GM19324 (cell line): Measurements from ENCODE around the gene SLC16A8.
"Not testable (repeated sequence)": the region's sequence is repeated elsewhere in the genome, so short reads cannot be mapped to it uniquely, and the experiment has no call there.

Source experiments
- ATAC-seq: cut with Tn5 transposase; IDR thresholded peaks from one replicate; pipeline ENCODE4 v1.9.1; 2021; ENCODE audit warnings: mild to moderate bottlenecking, moderate library complexity; ENCODE audit not compliant: unreplicated experiment, low FRiP score

The SLC16A8 gene

GRCh38 chr22:38088629-38089473 lies 4.9 kb upstream of the SLC16A8 start:
- no peak for ATAC-seq

- no peak for ATAC-seq
These were observed 3.9 kb upstream of the SLC16A8 start for GRCh38 chr22:38087855-38088254.

DNA sequence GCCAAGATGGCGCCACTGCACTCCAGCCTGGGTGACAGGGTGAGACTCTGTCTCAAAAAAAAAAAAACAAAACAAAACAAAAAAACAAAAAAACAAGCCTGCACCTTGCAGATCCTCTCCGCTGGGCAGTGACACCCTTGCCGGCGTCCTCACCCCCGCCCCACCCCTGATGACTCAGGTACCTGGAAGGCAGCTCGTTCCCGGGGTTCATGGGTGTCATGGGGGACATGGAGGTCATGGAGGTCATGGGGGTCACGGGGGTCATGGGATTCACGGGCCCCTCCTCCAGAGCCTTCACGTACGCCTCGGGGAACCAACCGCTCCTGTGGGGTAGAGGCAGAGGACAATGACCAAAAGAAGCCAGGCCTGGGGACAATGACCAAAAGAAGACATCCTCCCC lies 3.0 kb upstream of the SLC16A8 start:
- no peak for ATAC-seq

DNA sequence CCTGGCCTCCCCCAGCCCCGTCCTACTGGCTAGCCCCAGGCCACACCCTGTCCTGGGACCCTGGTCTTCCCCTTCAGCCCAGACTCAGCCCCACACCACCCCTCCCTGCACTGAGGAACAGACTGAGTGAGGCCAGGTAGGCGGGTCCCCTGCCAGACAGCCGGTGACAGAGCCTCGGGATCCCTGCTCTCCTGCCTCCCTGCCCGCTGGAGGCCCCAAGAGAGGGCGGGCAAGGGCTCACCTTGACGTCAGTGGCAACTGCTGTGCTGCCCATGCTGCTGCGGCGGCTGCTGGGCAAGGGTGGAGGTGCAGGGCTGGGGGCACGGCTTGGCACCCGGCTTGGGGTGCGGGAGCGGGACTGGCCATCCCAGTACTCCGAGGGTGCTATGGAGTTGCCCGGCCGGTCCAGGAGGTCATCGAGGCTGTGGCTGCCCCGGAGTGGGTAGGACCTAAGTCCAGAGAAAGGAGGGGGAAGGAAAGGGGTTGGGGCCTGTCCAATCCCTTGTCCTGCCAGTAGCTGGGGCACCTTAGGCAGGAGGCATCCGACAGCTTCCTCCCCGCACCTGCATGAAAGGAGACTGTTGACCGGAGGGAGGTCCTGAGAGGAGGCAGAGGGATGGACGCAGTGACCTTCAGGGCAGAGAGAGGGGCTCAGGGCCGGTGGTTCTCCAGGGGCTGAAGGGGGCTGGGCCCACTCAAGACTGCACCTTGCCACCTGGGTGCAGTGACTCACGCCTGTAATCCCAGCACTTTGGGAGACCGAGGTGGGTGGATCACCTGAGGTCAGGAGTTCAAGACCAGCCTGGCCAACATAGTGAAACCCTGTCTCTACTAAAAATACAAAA lies 2.2 kb upstream of the SLC16A8 start:
- no peak for ATAC-seq

GRCh38 chr22:38085501-38085900 lies 1.5 kb upstream of the SLC16A8 start:
- no peak for ATAC-seq

DNA sequence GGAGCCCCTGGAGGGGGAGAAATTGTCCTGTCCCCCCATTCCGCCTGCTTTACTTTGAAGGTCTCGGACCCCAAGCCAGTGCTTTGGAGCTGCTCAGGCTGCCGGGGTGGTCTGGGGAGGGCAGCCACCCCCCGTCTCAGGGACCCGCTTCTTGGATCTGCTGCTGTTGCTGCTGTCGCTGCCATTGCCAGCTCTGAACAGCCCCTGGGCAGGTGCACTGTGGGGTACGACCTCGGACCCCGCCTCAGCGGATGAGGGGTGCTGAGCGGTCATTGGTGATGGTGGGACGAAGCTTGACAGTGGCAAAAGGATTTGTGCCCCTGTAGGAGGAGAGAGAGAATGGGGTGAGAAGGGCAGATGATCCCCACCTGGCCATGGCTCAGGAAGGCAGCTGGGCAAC lies 1.1 kb upstream of the SLC16A8 start:
- ATAC-seq: no peak

- ATAC-seq: no peak
These were observed 836 bp downstream of the SLC16A8 start for GRCh38 chr22:38082986-38083710.

DNA sequence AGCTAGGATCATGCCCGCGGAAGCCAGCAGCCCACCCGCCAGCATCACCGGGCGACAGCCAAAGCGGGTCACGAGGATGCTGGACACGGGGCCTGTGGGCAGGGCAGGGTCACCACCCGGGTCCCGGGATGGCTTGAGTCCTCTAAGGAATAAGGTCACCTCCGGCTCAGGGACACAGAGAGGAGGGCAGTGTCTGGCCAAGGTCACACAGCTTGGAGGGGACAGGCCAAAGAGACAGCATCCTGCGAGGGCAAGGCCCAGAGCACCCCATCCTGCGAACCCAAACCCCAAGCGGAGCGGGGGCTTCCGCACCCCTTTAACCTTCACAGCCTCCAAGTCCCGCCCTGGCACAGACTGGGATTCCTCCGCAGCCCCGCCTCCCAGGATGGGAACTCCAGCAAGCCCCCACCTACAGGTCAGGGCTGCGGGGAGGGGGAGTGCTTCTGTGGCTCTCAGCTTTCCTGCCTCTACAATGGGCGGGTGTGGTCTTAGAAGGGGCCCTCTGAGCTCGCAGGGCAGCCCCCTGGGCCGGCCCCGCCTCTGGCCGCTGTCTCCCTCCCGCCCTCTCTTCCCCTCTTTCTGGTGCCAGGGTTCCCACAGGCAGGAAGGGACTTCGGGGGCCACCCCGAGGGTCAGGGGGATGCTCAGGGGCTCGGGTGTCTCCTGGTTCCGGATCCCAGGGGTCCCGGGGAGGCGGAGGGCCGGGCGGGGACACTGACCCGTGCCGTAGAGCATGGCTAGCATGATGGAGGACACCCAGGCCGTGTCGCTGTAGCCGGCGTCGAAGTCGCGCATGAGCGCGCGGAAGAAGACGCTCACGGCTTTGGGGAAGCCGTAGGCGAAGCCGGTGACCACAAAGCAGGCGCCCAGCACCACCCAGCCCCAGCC lies 1.8 kb downstream of the SLC16A8 start:
- no peak for ATAC-seq

DNA sequence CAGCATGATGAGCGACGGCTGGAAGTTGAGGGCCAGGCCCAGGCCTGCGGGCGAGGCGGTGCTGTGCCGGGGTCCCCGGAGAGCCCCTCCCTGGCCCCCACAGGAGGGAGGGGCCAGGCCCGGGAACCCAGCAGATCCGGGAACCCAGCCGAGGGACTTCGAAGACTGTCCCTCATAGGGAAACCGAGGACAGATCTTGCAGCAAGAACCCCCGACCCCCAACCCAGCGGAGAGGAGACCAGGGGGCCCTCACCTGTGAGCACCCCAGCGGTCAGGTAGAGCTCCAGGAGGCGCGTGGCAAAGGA lies 2.4 kb downstream of the SLC16A8 start:
- ATAC-seq: no peak

DNA sequence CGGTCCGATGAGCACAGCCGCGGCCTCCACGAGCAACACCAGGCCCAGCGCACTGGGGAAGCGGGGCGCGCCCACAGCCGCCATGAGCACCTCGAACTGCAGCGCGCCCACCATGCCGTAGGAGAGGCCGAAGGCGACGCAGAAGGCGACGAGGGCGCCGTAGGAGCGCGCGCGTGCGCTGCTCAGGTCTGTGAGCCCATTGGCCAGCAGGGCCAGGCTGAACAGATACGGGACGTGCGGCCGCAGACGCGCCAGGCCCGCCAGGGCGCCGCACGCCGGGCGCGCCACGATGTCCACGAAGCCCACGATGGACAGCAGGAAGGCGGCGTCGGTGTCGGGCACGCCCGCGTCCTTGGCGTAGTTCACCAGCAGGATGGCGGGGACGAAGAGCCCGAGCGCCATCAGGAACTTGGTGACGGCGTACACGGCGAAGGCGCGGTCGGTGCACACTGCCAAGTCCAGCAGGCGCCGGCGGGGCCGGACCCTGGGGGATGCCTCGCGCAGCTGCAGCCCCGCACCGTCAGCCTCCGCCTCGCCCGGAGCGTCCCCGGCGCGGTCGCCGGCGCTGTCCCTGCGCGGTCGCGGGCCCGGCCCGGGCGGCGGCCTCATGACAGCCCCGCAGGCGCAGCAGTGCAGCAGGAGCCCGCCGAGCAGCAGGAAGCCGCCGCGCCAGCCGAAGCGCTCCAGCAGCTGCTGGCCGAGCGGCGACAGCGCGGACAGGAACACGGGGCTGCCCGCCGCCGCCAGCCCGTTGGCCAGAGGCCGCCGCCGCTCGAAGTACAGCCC lies 2.9 kb downstream of the SLC16A8 start:
- ATAC-seq: no peak

GRCh38 chr22:38080474-38080849 lies 3.5 kb downstream of the SLC16A8 start:
- no peak for ATAC-seq

GRCh38 chr22:38079804-38080203 lies 4.2 kb downstream of the SLC16A8 start:
- ATAC-seq: no peak

DNA sequence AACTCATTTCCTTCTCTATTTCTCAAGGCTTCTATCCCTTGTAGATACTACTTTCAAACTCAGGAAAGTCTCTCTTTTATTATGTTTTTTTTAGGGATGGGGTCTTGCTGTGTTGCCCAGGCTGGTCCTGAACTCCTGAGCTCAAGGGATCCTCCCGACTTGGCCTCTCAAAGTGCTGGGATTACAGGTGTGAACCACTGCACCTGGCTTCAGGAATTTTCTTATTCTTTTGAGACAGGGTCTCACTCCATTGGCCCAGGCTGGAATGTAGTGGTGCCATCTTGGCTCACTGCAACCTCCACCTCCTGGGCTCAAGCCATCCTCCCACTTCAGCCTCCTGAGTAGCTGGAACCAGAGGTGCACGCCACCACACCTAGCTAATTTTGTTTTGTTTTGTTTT lies 4.8 kb downstream of the SLC16A8 start:
- ATAC-seq: not testable (repeated sequence)

DNA sequence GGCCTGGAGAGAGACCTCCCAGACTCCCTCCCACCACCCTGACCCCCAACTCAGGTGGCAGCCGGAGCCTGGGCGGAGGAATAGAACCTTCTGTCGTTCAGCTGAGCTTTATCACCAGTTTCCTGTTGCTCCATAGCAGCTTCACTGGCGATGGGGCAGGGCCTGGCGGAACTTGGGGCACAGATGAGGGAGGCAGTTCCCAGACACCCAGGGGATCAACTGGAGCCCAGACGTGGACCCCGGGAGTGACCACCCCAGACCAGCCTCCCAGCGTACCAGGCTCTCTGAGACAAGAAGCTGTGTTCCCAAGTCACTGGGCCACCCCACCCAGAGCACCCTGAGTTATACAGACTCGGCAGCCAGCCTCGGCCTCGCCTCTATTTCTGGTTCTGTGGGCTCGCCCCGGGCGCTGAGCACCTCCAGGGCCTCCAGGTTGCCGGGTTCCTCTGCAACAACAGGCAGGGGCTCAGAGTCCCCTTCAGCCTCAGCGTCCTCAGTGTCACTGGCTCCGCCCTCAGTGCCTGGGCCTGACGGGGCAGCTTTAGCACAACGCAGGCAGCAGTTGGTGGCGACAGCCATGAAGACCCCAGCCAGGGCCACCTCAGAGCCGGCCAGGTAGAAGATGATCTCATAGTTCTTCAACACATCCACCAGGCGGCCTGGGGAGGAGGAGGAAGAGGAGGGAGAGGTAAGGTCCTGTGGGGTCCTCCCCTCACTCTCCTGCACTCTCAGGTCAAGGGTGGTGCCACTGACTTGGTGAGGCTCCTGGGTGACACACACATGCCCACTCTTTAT lies 5.7 kb downstream of the SLC16A8 start:
- ATAC-seq: no peak

DNA sequence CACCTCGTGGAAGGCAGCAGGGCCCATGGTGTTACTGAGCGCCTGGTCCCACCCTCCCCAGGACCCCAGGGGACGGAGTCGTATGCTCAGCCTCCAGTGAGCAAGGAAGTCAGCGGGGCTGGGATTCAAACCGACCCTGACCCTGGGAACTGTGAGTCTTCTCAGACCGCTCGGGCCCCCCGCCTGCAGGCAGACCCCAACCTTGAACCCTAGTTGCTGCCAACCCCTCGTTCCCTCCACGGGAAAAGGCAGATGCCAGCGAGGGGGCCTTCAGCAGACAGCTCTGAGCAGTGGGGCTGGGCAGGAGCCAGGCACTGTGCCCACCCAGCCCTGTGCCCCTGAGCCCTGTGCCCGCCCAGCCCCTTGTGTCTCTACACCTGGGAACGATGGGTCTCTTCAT lies 6.4 kb downstream of the SLC16A8 start:
- ATAC-seq: no peak

GRCh38 chr22:38077096-38077495 lies 6.9 kb downstream of the SLC16A8 start:
- ATAC-seq: no peak

DNA sequence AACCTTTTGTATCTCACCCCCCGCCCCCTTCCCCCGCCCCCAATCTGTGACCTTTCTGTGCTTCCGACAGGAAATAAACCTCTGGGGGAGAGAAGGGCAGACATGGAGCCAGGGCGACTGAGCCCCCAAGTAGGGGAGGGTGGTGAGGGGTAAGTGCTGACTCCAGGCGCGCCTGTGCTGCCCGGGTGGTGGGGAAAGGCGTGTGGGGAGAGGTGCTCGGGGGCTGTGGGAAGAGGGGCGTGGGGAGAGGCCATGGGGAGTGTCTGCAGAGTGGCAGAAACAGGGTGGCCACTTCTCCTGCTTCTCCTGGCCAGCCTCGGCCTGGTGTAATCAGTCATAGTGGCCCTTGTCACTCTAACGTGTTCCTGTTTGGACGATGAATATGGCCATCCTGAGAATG lies 8.0 kb downstream of the SLC16A8 start:
- ATAC-seq: no peak

DNA sequence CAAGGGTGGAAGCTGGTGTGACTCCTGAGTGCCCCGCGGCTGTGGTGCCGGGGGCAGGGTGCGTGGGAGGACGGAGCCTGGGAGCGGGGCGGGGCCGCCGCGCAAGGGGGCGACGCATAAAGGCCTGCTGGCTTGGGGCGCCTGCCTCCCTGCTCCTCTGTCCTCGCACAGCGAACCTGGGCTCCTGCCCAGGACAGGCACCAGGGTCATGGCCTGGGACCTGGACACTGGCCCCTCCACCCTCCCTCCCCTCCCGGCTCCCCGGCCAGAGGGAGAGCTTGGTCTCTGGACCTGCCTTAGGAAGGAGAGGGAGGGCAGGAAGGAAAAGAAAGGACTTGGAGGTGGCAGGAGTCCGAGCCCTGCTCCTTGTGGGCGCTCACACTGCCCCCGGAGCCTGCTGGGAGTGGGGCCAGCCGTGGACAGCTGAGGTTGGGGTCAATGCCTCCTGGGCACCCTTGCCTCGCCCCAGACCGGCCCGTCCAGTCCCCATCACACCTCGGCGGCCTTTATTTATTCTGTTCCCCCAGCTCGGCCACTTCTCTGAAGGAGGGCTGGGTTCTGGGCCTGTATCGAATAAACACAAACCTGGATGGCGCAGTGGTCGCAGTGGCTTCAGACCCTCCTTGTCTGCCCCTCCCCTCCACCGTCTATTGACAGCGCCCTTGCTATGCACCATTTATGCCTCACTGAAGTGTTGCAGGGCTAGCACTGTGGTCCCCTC lies 8.7 kb downstream of the SLC16A8 start:
- no peak for ATAC-seq
